Activated naive CD4-positive, alpha-beta T cell treated with anti-CD3 and anti-CD28 coated beads for 36 hours (primary cell): ENCODE data around the gene ZRANB1. TPM values are rescaled to one million over a fixed set of nuclear protein-coding genes. Genes with fewer than 3 reads are reported as not detected.
"Not testable (repeated sequence)": the region's sequence is repeated elsewhere in the genome, so short reads cannot be mapped to it uniquely, and the experiment has no call there.

Experiments used
- CTCF ChIA-PET: fragments of 350-600 bp; sonication (Branson Sonifier 250); formaldehyde crosslinking; loops from one replicate; lab custom pipeline; 2021; ENCODE audit warnings: antibody characterized with exemption; lab: Charles Lee
- DNase-seq: peaks from one replicate; pipeline ENCODE4 v3.0.0-alpha.2; 2020
- H3K27ac Mint-ChIP-seq: one replicate; pipeline ENCODE4 v1.8.0; 2021; ENCODE audit warnings: mild to moderate bottlenecking, mixed read lengths
- H3K27me3 Mint-ChIP-seq: one replicate; pipeline ENCODE4 v1.8.0; 2021; ENCODE audit warnings: low read depth, mixed read lengths
- H3K36me3 Mint-ChIP-seq: one replicate; pipeline ENCODE4 v1.8.0; 2021; ENCODE audit warnings: low read depth, mixed read lengths
- H3K4me1 Mint-ChIP-seq: one replicate; pipeline ENCODE4 v1.8.0; 2021; ENCODE audit warnings: low read depth, mixed read lengths
- H3K4me3 Mint-ChIP-seq: one replicate; pipeline ENCODE4 v1.8.0; 2021; ENCODE audit warnings: mild to moderate bottlenecking, moderate library complexity, mixed read lengths
- H3K9me3 Mint-ChIP-seq: one replicate; pipeline ENCODE4 v1.8.0; 2021; ENCODE audit warnings: mixed read lengths
- intact Hi-C: fragments of 100-400 bp; cut with micrococcal nuclease; formaldehyde crosslinking; loops from one replicate; pipeline ENCODE4 v1.15.1; 2023
- total RNA-seq, 2 experiments: library from RNA; stranded (reverse); gene quantifications; one replicate each; pipeline ENCODE4 v1.2.3, GENCODE V29; 2021

ZRANB1 gene
- total RNA-seq, 2 experiments from 2014 or later, result 10.1 to 10.8 TPM

DNA sequence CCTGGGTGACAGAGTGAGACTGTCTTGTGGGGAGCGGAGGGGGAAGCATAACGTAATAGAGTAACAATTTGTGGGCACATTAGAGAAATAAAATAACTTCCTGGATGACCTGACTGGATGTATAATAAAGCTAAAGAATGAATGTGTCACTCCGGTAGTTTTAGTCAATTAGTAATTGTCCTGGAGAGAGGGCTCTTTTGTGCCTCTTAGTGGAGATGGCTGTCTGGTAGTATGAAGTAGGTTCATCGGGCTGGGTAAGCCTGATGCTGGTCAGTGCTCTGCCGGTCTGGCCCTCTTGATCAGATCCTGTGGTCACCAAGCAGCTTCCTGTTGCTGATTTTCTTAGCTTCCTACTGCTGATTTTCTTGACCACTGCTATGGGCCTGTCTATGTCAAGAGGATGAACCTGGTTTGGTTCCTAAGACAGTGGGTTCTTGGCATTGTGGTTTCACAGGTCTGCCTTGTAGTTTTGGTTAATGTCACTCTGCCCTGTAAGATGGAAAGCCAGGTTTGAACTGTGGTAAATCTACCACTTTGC lies 34.1 kb downstream of the ZRANB1 start:
- no peak overlapping the region for H3K27ac Mint-ChIP-seq
- peaks cover 17% of the 10 kb centered on the region for H3K36me3 Mint-ChIP-seq
- no peak for DNase-seq
- peaks cover 15% of the 10 kb centered on the region for H3K4me1 Mint-ChIP-seq
- H3K9me3 Mint-ChIP-seq, result no peaks in the 10 kb centered on the region
- H3K27me3 Mint-ChIP-seq, result no peaks in the 10 kb centered on the region
- intact Hi-C loops, result no loop called here
- CTCF ChIA-PET, result interaction anchor here (1.7 kb wide), 1 partner anchor 17 kb away, joined by 4 read pairs; no protein-coding TSS in a partner anchor
- no peak overlapping the region for H3K4me3 Mint-ChIP-seq

GRCh38 chr10:124977161-124977560 lies 35.2 kb downstream of the ZRANB1 start:
- intact Hi-C loops, result no loop called here
- H3K9me3 Mint-ChIP-seq, result no peaks in the 10 kb centered on the region
- H3K27me3 Mint-ChIP-seq, result no peaks in the 10 kb centered on the region
- H3K36me3 Mint-ChIP-seq, result peaks cover 17% of the 10 kb centered on the region
- H3K4me3 Mint-ChIP-seq, result no peak overlapping the region
- CTCF ChIA-PET, result interaction anchor here (0.6 to 1.7 kb wide), 3 partner anchors 10 to 1045 kb away, joined by 4 read pairs; no protein-coding TSS in a partner anchor
- peaks cover 10% of the 10 kb centered on the region for H3K4me1 Mint-ChIP-seq
- no peak for DNase-seq
- no peak overlapping the region for H3K27ac Mint-ChIP-seq

GRCh38 chr10:124977648-124978375 lies 35.9 kb downstream of the ZRANB1 start:
- DNase-seq, result no peak
- H3K36me3 Mint-ChIP-seq, result peaks cover 18% of the 10 kb centered on the region
- H3K4me3 Mint-ChIP-seq, result no peak overlapping the region
- intact Hi-C loops, result no loop called here
- no peaks in the 10 kb centered on the region for H3K27me3 Mint-ChIP-seq
- peaks cover 10% of the 10 kb centered on the region for H3K4me1 Mint-ChIP-seq
- H3K9me3 Mint-ChIP-seq, result no peaks in the 10 kb centered on the region
- CTCF ChIA-PET, result interaction anchor here (0.6 to 1.7 kb wide), 3 partner anchors 10 to 1044 kb away, joined by 4 read pairs; no protein-coding TSS in a partner anchor
- no peak overlapping the region for H3K27ac Mint-ChIP-seq

DNA sequence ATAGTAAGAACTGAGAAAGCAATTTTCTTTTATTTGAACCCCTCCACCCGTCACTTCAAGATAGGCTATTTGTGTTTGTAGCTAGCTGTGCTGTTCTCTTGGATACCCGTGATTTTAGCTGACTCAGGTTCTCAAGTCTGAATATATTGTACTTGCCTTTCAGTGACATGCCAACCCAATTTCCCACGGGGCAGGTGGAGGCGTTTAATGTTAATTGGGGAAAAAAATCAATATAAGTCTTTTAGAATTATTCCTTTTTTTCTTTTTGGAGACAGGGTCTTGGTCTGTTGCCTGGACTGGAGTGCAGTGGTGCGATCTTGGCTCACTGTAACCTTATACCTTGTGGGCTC lies 36.4 kb downstream of the ZRANB1 start:
- CTCF ChIA-PET, result no interaction called here
- H3K36me3 Mint-ChIP-seq, result peaks cover 21% of the 10 kb centered on the region
- no peak for DNase-seq
- no peak overlapping the region for H3K27ac Mint-ChIP-seq
- no peak overlapping the region for H3K4me3 Mint-ChIP-seq
- no peaks in the 10 kb centered on the region for H3K27me3 Mint-ChIP-seq
- peaks cover 13% of the 10 kb centered on the region for H3K4me1 Mint-ChIP-seq
- intact Hi-C loops, result no loop called here
- H3K9me3 Mint-ChIP-seq, result no peaks in the 10 kb centered on the region

GRCh38 chr10:124983321-124983720 lies 41.4 kb downstream of the ZRANB1 start:
- intact Hi-C loops, result no loop called here
- Mint-ChIP-seq H3K27ac (no peak overlapping the region), H3K36me3 (peaks cover 21% of the 10 kb centered on the region), H3K4me3 (no peak overlapping the region), H3K9me3 (no peaks in the 10 kb centered on the region), H3K4me1 (peaks cover 4% of the 10 kb centered on the region), H3K27me3 (no peaks in the 10 kb centered on the region)
- DNase-seq, result no peak
- CTCF ChIA-PET, result interaction anchor here (1.3 kb wide), 1 partner anchor 10 kb away, joined by 4 read pairs; no protein-coding TSS in a partner anchor

- CTCF ChIA-PET, result interaction anchor here (1.3 kb wide), 1 partner anchor 9 kb away, joined by 4 read pairs; no protein-coding TSS in a partner anchor
- Mint-ChIP-seq H3K27me3 (no peaks in the 10 kb centered on the region), H3K4me1 (peaks cover 11% of the 10 kb centered on the region), H3K27ac (no peak overlapping the region), H3K36me3 (peaks cover 20% of the 10 kb centered on the region), H3K4me3 (no peak overlapping the region), H3K9me3 (no peaks in the 10 kb centered on the region)
- intact Hi-C loops, result no loop called here
- DNase-seq, result no peak
These were observed 42.5 kb downstream of the ZRANB1 start for GRCh38 chr10:124984376-124984775.

DNA sequence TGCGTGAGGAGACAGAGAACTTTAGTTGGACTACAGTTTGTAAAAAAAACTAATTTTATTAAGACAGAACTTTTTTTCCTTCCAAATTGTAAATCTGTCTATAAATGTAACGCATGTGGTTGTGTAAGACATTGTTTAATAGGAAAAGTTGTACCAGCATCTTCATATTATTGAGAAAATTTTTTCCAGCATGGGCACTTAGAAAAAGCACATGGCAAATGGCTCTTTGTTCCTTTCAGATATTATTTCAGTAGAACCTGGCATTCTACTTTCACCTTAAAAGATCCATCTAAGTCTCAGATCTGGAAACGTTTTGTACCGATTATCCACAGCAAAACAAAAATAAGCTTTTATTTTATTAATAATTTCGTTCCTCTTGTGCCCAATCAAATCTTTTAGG lies 43.2 kb downstream of the ZRANB1 start:
- Mint-ChIP-seq H3K36me3 (peaks cover 24% of the 10 kb centered on the region), H3K9me3 (no peaks in the 10 kb centered on the region), H3K27ac (no peak overlapping the region), H3K4me3 (no peak overlapping the region), H3K27me3 (no peaks in the 10 kb centered on the region), H3K4me1 (peaks cover 11% of the 10 kb centered on the region)
- intact Hi-C loops, result no loop called here
- CTCF ChIA-PET, result no interaction called here
- no peak for DNase-seq

GRCh38 chr10:124987788-124988187 lies 45.9 kb downstream of the ZRANB1 start:
- Mint-ChIP-seq H3K4me1 (peaks cover 11% of the 10 kb centered on the region), H3K36me3 (peaks cover 23% of the 10 kb centered on the region), H3K27me3 (no peaks in the 10 kb centered on the region), H3K9me3 (no peaks in the 10 kb centered on the region), H3K27ac (no peak overlapping the region), H3K4me3 (no peak overlapping the region)
- CTCF ChIA-PET, result interaction anchor here (0.6 kb wide), 2 partner anchors 11 to 41 kb away, joined by 3 to 4 read pairs; no protein-coding TSS in a partner anchor
- no peak for DNase-seq
- intact Hi-C loops, result no loop called here

- H3K4me3 Mint-ChIP-seq, DNase-seq, intact Hi-C loops, H3K27me3 Mint-ChIP-seq, CTCF ChIA-PET, H3K9me3 Mint-ChIP-seq, H3K4me1 Mint-ChIP-seq: not testable (repeated sequence)
- H3K36me3 Mint-ChIP-seq, result peaks cover 17% of the 10 kb centered on the region
- peak overlapping the region; percentile 23 for H3K27ac Mint-ChIP-seq
These were observed 46.8 kb downstream of the ZRANB1 start for GRCh38 chr10:124988753-124989152.

DNA sequence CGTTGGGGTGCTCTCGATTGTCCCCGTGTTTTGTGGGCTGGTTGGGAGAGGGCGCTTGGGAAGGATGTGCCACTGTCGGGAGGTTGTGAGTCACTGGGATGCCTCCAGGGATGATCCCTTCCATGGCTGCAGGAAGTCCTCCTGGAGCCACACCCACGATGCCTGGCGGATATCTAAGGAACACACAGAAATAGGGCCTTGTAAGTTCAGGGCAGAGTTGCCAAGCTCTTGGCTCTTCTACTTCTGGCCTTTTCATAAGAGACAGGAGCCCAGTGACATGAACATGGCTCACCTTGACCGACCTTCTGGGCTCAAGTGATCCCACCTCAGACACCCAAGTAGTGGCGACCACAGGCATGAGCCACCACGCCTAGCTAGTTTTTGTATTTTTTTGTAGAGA lies 47.6 kb downstream of the ZRANB1 start:
- H3K27me3 Mint-ChIP-seq, result no peaks in the 10 kb centered on the region
- DNase-seq, result no peak
- H3K4me3 Mint-ChIP-seq, result no peak overlapping the region
- peaks cover 16% of the 10 kb centered on the region for H3K36me3 Mint-ChIP-seq
- H3K27ac Mint-ChIP-seq, result no peak overlapping the region
- H3K9me3 Mint-ChIP-seq, result no peaks in the 10 kb centered on the region
- peaks cover 8% of the 10 kb centered on the region for H3K4me1 Mint-ChIP-seq
- CTCF ChIA-PET, result interaction anchor here (1.3 kb wide), 1 partner anchor 19 kb away, joined by 3 read pairs; no protein-coding TSS in a partner anchor
- intact Hi-C loops, result no loop called here

- no peak overlapping the region for H3K4me3 Mint-ChIP-seq
- H3K4me1 Mint-ChIP-seq, result peaks cover 8% of the 10 kb centered on the region
- CTCF ChIA-PET, result interaction anchor here (0.6 to 1.8 kb wide), 4 partner anchors 20 to 212 kb away, joined by 3 to 5 read pairs (median 4); no protein-coding TSS in a partner anchor
- DNase-seq, result no peak
- peaks cover 12% of the 10 kb centered on the region for H3K36me3 Mint-ChIP-seq
- intact Hi-C loops, result loop anchor here (5.0 kb wide), 1 partner anchor 71 kb away; no protein-coding TSS in a partner anchor
- H3K9me3 Mint-ChIP-seq, result no peaks in the 10 kb centered on the region
- no peaks in the 10 kb centered on the region for H3K27me3 Mint-ChIP-seq
- H3K27ac Mint-ChIP-seq, result no peak overlapping the region
These were observed 49.0 kb downstream of the ZRANB1 start for GRCh38 chr10:124990671-124991625.

DNA sequence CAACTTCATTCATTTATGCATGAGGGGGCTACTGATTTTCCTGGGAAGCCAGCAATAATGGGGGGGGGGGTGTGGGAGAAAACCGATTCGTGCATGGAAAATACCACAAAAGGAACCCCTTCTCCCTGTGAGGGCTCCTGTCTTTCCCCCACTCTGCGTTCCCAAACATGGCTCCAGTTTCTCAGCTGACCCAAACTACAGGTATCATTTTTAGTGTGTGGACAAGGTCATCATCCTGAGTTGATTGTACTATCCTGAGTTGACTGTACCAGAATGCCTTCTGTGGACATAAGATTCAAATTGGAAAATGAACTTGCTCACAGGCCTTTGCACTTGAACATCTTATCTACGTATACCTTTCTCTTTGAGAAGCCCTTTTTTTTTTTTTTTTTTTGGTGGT lies 49.9 kb downstream of the ZRANB1 start:
- CTCF ChIA-PET, result interaction anchor here (0.5 to 1.8 kb wide), 6 partner anchors 18 to 638 kb away, joined by 3 to 6 read pairs (median 4); no protein-coding TSS in a partner anchor
- Mint-ChIP-seq H3K4me3 (no peak overlapping the region), H3K27me3 (no peaks in the 10 kb centered on the region), H3K9me3 (no peaks in the 10 kb centered on the region), H3K27ac (no peak overlapping the region), H3K4me1 (peaks cover 8% of the 10 kb centered on the region), H3K36me3 (peaks cover 12% of the 10 kb centered on the region)
- no peak for DNase-seq
- intact Hi-C loops, result loop anchor here (5.0 kb wide), 1 partner anchor 70 kb away; no protein-coding TSS in a partner anchor
